ENCODE data around the gene BORCS8. TPM values are rescaled to one million over a fixed set of nuclear protein-coding genes. Genes with fewer than 3 reads are reported as not detected.

The BORCS8 gene
- total RNA-seq, 2 donors from 2014 or later, result 27.8 to 27.9 TPM

DNA sequence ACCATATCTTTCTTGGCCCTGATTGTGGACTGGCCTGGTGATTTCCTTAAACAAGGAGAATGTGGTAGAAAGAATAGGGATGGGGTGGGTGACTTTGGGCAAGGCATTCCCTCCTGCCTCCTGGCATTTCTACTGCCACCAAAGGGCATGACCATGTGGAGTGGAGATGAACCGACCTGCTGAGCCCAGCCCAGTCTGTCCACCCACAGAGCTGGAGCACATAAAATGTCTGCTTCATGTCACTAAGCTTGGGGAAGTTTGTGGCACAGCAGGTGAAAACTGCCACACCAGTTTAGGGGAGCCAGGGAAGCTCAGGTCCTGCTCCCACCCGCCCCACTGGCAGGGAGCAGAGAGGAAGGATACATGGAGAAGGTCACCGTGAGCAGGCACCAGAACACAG, 60.0 kb downstream of the BORCS8 start:
- Histone ChIP-seq H3K27ac (no peak overlapping the region), H3K9me3 (no peaks in the 10 kb centered on the region), H3K9ac (ENCODE audit: low read depth in 2 of 2, low read length in 2 of 2) (no peak overlapping the region), H3K4me3 (no peak overlapping the region), H3K36me3 (no peaks in the 10 kb centered on the region), H3K4me1 (no peaks in the 10 kb centered on the region), H3K27me3 (no peaks in the 10 kb centered on the region)
- no peak for TF ChIP-seq CTCF (IDR thresholded peaks at IDR 0.05)
- intact Hi-C loops (cut with DNase I), result no loop called here
- DNase-seq, result no peak

Other genes starting within 250 kb of the BORCS8 start
- 10 to 100 TPM; 44.1 to 55.3 TPM for gene SUGP2, start 158.6 kb downstream of the BORCS8 start, total RNA-seq
- gene ARMC6, start 158.5 kb downstream of the BORCS8 start, total RNA-seq, result 10 to 100 TPM; 15.0 to 29.4 TPM
- gene SLC25A42, start 128.2 kb downstream of the BORCS8 start, total RNA-seq, result 1 to 10 TPM; 3.7 to 7.9 TPM
- 10 to 100 TPM; 17.6 to 33.6 TPM for gene TMEM161A, start 53.7 kb downstream of the BORCS8 start, total RNA-seq
- gene MEF2B, start 21.9 kb downstream of the BORCS8 start, total RNA-seq, result 1 to 10 TPM; 1.5 to 3.9 TPM
- 10 to 100 TPM; 57.4 to 70.0 TPM for gene RFXANK, start 106 bp upstream of the BORCS8 start, total RNA-seq
- gene NR2C2AP, start 11.3 kb upstream of the BORCS8 start, total RNA-seq, result 10 to 100 TPM in 1 of 2 donors, 1 to 10 TPM in 1; 8.1 to 29.5 TPM
- gene NCAN, start 19.8 kb upstream of the BORCS8 start, total RNA-seq, result under 1 TPM in 1 of 2 donors, not detected in 1; 0.05 TPM
- 10 to 100 TPM in 1 of 2 donors, 1 to 10 TPM in 1; 3.3 to 11.7 TPM for gene TM6SF2, start 81.1 kb upstream of the BORCS8 start, total RNA-seq
- gene SUGP1, start 128.4 kb upstream of the BORCS8 start, total RNA-seq, result 10 to 100 TPM; 33.2 to 54.7 TPM
- 10 to 100 TPM; 33.5 to 56.7 TPM for gene MAU2, start 128.7 kb upstream of the BORCS8 start, total RNA-seq
- gene GATAD2A, start 213.5 kb upstream of the BORCS8 start, total RNA-seq, result 100 to 1,000 TPM; 102 to 145 TPM